HCEC 1CT (cell line): Measurements from ENCODE around the gene ZNF778.

Experiments
- DNase-seq: peaks from one replicate; pipeline ENCODE4 v3.0.0-alpha.2; 2017

Gene ZNF778

GRCh38 chr16:89278441-89279240 lies 61.1 kb downstream of the ZNF778 start:
- DNase-seq: no peak

DNA sequence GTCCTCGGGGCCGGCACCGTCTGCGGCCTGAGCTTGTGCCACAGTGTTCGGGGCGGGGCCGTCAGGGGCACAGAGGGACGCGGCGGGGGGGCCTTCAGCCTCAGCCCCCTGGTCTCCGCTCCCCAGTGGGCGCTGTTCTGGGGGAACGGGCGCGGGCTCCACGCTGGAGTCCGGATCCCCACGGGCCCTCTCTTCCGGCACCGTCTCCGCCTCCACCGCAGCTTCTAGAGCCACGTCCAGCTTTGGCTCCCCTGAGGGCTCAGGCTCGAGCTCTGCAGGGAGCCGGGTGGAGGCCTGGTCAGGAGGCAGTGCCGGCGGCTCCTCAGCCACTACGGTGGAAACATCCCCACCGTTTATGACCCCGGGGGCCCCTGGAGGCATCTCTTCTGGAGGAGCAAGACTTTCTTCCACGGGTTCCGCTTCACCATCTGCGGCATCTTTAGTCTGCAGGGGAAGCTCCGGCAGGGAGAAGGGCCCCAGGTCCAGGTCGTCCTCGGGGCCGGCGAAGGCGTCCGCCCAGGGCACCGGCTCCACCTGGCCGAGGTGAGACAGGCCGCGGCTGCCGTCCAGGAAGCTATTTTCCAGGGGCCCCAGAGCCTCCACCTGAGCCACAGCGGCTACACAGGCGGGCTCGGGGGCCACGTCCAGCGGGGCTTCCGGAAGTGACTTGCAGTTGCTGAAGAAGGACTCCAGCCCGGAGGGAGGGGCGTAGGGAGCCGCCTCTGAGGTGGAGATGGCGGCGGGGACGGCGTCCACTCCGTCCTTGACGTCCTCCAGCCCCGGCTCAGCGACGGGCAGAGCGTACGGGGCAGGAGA lies 62.4 kb downstream of the ZNF778 start:
- DNase-seq: no peak

DNA sequence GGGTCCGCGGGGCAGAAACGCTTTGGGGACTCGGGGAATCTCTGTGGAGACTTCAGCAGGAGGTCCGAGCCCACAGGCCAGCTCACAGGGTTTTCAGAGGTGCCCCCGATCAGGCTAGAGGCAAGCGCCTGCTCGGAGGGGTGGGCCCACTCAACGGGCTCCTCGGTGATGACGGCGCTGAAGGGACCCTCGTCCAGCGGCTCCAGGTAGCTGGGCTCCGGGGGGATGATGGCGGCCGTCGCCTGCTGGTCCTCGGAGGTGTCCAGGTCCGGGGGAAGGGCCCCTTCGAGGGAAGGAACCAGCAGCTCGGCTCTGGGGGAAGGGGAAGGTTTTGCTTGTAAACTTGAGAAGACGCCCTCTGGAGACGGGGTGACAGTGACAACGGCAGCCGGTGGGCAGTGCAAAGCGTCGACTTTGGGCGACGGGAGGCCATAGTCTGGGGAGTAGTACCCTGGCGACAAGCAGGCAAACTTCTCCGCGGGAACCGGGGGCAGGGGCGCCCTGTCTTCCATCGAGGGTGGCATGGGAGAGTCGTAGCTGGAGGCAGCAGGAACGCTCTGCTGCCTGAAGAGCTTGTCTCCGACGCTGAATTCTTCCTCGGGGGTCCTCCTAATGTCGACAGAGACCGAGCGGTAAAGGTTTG lies 63.2 kb downstream of the ZNF778 start:
- no peak for DNase-seq

- DNase-seq: no peak
Measured at GRCh38 chr16:89281189-89281577, 63.7 kb downstream of the ZNF778 start.

DNA sequence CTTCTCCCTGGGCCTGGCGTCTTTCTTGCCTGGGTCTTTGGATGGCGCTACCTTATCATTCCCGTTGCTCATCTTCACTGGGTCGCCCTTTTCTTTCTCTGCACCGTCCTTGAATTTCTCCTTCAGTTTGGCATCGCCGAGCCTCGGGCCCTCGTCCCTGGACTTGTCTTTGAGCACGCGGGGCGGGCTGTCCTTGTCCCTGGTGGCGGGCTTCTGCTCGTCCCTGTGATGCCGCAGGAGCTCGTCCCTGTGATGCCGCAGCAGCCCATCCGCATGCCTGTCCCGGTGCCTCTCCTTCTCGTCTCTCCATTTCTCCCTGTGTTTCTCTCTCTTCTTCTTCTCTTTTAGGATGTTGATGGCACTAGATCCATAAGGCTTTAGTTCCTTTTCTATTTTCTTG lies 64.3 kb downstream of the ZNF778 start:
- no peak for DNase-seq

DNA sequence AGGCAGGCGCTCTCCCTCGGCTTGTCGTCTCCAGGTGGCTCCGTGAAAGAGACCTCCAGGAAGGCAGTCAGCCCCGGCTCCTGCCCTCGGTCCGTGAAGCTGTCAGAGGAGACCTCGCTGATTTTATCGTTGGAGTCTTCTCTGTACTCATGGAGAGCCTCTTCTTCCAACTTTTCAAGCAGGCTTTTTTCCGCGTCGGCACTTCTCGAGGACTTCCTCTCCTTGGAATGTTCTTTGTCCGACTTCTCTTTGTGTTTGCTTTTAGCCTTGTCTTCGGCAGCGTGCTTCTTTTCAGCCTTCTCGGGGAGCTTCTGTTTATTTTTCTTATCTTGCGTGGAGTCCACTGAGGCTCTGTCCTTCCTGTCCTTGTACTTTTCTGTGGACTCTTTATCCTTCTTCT lies 65.0 kb downstream of the ZNF778 start:
- no peak for DNase-seq

GRCh38 chr16:89283449-89283848 lies 65.9 kb downstream of the ZNF778 start:
- DNase-seq: no peak

DNA sequence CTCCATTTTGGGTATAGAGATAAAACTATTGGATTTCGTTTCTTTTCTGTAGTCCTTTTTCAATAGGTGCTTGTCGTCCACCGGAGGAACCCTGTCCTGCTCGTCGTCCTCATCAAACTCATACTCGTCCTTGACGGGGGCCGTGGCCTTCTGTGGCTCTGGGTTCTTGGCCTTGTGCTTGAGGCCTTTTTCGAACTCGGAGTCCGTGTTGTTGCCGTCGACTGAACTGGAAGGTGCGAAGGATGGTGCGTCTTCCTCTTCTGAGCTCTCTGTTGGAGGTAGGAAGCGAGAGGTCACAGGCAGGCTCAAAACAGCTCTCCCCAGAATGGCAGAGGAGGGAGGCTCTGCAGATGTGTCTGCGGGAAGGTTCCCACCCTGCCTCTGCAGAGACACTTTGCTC lies 67.9 kb downstream of the ZNF778 start:
- no peak for DNase-seq

DNA sequence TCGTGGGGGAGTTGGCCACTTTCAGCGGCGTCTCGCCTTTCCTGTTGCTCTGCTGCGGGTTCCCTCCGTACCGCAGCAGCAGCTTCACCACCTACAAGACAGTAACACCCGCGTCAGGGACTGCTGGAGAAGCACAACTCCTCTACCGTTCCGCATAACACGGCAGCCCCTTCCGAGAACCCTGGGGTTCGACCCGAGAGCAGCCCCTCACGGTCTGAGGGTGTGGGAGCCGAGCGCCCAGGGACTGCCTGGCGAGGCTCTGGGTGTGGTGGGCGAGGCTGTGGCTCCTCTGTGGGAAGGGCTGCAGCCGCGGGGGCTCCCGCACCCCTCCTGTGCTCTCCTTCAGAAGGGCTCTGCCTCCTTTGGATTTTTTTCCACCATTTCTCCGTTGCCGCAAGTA lies 68.6 kb downstream of the ZNF778 start:
- no peak for DNase-seq
